Colon (tissue), 2 donors: ENCODE data around the gene INAVA.

Source experiments
- FAIRE-seq: peaks from 2 replicates; lab custom pipeline; 2012; peaks lifted over from hg19 to GRCh38; lab: Jason Lieb, UNC
- donor health status: control.
- donor health status: control.

The INAVA gene

DNA sequence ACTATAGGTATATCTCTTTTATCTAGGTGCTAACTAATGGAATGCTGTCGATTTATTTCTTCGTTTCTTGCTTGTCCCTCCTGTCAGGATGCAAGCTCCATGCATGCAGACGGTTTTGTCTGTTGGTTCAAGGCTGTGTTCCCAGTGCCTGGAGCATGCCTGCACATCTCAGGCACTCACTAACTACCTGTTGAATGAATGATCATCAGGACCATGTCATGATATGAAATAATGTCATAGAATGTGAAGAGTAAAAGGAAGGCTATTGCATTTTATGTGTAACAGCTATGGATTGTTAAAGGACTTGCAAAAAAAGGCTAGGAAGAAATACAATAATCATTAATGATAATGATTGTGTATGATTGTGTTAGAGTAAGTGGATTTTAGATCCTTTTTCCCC lies 17.7 kb upstream of the INAVA start:
- FAIRE-seq, result no peak

DNA sequence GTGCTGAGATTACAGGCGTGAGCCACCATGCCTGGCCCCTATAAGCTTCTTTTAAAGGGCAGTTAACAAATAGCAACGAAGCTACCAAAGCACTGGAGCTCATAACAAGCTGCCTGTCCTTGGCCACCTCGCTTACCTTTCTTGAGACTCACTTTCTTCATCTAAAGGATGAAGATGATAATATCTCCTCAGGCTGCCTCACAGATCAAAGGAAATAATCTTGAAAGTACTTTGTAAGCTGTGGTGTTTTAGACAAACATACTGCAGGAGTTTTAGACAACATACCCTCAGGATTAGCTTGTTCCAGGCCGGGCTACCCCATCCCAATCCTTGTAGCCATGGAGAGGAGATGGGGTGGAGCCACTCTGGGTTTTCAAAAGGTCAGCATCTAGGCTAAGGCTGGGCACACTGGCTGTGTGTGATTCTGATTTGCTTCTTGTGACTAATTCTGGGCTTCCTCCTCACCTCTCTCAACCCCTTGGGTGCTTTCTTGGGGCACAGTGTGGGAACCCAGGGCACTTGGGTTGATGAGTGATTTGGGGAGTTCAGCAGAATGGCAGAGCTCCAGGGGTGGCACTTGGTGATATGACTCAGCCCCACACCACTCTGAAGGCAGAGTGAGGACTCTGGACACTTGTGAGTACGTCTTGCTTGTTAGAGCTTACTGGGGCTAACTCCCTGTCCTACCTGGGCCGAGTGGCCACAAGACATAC lies 16.7 kb upstream of the INAVA start:
- no peak for FAIRE-seq

DNA sequence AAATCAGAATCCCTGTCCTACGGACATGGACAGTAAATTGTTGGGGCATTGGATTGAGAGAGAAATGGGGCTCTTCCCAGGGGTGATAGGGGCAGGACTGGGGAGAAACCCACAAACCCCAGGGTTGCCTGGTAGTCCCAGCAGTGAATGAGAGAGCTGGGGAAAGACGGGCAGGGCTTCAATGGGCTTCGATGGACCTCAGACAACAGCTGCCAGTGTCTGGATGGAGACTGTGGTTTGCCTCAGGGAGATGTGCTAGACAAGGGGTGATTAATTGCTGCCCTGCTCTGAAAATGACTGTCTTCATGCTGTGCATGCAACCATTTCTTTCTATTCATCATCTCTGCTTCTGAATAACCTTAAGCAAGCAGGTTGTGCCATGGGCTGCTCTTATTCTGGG lies 14.5 kb upstream of the INAVA start:
- no peak for FAIRE-seq

DNA sequence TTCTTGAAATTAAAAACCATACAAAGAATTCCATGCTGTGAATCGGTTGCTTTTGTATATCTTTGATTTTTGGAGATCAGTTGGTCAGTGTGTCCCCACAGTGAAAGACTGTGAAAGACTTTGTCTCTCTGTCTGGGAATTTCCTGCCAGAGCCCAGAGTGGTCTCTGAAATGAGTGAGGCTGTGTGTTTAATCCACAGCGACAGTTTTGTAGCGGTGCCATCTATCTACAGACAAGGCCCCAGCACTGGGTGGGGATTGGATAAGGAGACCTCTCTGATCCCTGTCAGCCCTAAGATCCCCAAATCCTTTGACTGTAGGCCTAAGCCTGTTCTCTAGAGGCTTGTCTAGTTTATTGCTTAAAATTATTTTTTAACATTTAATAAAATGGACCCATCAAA lies 11.6 kb upstream of the INAVA start:
- FAIRE-seq, result no peak

DNA sequence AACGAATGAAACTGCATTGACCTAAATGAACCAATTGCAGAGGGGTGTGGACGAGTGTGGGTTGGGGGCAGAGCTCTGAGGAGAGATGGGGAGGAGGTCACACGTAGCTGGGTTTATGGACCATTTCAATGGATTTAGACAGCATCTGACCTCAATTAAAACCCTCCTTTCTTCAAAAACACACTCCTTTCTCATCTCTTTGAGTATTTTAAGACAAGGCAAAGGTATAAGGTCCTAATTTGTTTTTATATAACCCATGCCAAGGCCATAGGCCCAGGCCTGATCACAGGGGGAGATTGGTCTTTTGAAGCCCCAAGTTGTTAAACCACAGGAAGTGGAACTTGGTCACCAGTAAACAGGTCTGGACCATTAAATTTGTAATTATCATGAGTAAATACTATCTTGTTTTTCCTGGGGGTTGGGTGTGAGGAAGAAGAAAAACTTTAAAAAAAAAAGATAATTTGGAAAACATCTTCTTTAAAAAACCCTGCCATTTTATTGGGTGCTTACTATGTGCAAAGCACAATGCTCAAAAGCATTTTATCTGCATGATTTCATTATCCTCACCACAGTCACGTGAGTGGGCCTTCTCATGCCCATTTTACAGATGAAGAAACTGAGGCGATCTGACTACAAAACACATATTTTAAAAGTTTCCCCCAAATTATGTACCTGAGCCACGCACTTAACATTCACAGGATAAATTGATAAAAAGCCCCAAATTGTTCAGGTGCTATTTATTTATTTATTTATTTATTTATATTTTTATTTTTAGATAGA lies 8.9 kb upstream of the INAVA start:
- FAIRE-seq, result no peak

DNA sequence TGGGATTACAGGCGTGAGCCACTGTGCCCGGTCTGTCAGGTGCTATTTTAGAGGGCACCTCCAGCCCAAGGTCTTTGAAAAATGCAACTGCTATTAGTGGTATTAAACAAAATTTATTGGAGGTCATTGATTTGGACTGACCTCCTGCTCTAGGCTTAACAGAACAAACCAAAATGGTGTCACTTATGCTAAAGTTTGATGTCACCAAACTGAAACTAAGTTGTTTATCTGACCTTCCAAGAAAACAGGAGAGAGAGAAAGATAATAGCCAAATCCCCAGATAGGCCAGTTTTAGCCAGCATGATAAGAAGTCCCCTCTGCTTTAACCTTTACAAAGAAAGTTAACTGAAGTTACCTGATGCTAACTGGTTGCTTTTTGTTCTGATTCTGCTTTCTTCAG lies 8.1 kb upstream of the INAVA start:
- no peak for FAIRE-seq

DNA sequence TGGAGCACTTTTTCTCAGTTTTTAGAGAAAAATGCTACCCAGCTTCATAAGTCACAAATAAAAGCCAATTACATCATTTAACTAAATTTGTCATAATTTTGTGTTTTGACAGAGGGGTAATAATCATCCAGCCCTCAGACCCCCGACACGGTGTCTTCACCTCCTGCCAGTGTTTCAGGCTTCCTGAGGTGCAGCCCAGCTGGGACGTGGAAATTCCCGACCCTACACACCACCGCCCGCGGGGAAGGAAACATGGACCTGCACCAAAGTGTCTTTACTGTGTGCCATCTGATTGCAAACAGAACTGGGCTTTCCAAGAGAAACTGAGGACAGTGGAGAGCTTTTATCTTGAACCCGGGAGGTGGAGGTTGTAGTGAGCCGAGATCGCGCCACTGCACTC lies 7.7 kb upstream of the INAVA start:
- FAIRE-seq, result no peak

DNA sequence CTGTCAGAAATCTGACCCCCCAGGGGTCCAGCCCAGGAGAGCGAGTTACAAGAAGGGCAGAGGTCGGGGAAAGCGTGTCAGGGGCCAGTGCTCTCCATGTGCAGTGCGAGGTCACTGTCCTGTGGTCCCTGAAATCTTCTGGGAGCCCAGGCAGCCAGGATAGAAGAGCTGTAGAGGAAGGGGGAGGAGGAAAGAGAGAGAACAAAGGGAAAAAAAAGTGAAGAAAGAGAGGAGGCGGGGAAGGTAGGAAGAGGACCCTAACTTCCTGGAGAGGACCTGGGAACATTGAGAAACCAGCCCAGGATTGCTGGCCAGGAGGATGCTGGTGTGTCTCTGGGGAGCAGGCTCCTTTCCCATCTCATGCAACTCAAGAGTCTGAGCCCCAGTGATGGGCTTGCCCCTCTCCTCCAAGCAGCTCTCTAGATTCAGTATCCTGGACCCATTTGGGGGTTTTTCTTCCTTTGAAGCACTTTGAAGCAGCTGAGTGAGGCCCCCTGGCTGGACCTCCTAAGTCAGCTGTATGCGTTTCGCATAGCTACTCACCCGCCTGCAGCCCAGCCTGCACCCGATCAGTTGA lies 6.8 kb upstream of the INAVA start:
- no peak for FAIRE-seq

DNA sequence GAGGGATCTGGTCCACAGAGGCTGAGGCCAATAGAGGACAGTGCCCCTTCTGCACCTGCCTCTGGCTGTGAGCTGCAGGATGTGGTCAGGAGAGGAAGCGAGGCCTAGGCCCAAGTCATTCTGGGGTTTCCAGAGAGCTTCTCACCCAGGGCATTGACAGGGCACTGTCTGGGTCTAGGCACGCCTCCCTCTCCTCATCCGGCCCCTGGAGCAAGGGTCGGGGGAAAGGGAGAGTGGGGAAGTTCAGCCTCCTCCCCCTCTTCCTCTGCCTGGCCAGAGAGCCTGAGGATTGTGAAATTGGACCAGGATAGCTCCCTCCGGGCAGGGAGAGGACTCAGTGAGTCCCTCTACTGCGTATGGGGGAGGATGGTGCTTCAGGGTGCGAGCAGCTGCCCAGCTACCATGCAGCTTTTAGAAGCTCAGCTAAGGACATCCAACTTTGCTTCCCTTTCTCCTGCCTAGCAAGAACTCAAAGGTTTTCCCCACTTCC lies 6.3 kb upstream of the INAVA start:
- no peak for FAIRE-seq

DNA sequence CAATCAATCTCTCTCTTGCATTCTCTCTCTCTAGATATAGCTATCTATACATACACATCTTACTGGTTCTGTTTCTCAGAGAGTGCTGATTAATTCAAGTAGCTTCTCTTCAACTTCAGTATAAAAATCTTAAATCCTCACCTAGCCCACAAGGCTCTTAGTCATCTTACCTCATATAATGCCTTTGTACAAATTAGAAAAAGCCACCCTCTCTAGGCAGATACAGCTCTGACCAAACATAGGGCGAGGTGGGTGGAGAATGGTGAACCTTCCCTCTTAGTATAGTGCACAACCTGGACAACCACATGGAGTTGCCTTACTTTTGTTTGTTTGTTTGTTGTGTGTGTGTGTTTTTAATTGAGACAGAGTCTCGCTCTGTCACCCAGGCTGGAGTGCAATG lies 5.1 kb upstream of the INAVA start:
- no peak for FAIRE-seq

DNA sequence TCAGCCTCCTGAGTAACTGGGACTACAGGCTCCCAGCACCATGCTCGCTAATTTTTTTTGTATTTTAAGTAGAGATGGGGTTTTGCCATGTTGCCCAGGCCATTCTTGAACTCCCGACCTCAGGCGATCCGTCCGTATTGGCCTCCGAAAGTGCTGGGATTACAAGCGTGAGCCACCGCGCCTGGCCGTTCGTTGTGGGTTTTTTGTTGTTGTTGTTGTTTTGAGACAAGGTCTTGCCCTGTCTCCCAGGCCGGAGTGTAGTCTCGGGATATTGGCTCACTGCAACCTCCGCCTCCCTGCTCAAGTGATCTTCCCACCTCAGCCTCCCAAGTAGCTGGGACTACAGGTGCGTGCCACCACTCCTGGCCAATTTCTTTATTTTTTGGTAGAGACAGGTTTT lies 4.7 kb upstream of the INAVA start:
- FAIRE-seq, result no peak

DNA sequence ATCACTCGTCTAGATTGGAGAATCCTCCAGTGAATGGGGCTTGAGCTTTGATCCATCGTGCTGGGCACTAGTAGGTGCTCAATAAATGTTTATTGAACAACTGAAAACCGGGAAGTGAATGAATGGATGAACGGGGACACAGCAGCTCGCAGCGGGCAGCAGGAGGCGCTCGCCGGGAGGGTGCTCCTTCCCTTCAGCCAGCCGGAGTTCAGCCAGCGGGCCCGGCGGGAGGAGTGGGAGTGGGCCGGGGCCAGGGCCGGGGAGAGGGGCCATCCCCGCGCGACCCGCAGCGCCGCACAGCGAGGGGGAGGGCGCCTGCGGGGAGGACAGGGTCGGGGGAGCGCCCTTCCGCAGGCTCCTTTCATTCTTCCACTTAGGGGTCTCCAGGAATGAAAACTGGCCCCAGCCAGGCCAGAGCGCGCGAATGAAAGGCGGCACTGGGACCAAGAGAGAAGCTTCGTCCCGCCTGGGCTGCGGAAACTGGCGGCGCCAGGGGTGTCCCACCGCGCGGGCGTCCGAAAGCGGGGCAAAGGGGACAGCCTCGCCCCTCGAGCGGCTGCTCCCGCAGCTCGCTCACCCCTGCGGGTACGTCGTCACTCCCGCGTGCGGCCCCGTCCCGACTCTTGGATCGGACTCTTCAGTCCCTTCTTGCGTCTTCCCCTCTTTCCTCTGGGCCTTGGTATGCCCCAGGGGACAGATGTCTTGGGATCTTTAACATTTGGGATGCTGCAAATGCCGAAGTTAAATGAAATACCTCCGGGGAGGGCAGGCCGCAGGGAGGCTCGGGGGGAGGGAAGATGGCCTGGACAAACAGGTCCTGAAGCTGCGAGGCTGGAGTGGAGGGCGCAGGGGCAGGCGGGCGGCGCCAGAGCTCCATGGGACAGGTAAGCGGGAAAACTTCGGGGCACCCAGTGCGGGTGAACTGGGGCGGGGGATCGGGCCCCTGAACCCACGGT lies 3.6 kb upstream of the INAVA start:
- FAIRE-seq, result no peak

DNA sequence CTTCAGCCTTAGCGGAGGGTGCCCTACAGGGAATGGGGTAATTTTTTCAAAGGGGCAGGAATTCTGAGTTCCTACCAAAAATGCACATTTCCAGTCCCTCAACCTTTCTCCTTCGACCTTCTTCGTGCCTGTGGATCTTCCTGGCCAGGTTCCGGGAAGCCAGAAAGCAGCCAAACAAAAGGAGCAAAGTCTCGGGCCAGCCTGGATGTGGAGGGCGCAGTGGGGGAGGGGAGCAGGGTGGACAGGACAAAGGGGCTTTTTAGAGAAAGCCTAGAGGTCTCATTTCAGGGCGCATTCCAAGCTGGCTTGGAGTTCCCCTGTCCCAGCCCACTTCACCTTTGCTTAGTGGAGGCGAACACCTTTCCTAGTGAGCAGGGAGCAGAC lies 2.9 kb upstream of the INAVA start:
- FAIRE-seq, result no peak

DNA sequence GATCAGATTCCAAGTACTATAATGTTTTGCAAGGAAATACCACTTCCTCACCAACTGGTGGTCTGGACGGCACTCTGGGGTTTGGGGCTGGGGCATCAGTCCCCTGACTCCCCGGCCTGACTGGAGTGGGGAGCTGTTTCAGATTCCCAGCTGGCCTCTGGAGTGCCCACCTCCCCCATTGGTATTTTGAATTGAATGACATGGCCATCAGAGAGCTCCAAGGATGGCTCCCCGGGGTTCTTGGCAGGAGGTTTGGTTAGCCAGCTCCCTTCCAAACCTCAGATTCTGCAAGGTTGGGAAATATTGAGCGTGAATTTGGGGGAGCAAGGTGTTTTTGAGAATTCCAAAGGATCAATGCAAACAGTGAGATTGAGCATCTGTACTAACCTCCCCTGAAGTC lies 2.2 kb upstream of the INAVA start:
- no peak for FAIRE-seq

DNA sequence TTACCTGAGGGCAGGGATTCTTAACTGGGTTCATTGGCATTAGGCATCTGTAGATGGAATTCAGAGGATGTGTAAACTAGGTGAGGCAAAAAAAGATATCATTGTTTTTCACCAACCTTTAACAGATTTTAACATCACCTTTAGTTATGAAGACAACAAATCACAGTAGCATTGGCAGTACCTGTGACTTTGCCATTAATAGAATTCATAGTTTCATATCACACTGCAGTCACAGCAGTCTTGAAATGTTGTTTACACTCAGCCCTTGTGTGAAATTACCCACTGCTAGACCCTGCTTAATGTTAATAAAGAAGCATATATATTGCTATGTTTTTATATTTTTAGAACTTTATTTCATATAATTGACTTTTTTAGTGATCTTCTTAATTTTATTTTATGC lies 1.7 kb upstream of the INAVA start:
- FAIRE-seq, result no peak

DNA sequence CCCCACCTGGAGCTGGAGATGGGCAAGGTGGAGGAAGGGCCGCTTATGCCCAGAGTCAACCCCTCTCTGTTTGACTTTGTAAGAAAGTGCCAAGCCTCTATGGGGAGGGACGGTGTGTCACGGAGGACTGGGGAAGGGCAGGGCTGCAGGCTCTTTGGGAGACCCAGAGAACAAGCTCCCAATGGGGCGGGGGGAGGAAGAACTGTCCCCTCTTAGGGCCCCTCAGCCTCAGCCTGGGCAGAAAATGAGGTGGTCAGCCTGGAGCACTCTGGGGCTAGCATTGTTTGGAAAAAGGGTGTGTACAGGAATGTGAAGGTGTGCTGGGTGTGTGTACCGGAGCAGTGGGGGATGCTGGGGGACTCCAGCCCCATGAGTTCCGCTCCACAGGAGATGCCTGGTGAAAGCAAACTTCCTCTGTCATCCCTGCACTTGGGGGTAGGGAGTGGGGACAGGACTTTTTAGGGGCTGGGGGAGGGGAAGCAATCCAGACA lies 1.2 kb upstream of the INAVA start:
- FAIRE-seq, result no peak

DNA sequence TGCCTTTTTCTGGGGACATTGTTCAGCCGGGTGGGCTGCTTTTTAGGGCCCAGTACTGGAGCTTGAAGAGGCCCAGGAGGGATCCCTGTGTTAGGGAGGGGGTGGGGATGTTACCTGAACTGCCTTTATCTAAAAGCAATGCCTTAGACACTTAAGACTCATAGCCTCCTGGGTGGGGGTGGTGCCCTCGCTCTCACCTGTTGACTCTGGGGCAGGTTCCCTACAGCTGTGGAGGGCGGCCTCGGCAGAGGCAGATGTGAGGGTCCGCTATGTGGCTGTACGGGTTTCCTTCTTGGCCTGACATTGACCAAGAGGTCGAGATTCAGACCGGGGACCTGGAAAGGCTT lies 716 bp downstream of the INAVA start:
- FAIRE-seq, result no peak

DNA sequence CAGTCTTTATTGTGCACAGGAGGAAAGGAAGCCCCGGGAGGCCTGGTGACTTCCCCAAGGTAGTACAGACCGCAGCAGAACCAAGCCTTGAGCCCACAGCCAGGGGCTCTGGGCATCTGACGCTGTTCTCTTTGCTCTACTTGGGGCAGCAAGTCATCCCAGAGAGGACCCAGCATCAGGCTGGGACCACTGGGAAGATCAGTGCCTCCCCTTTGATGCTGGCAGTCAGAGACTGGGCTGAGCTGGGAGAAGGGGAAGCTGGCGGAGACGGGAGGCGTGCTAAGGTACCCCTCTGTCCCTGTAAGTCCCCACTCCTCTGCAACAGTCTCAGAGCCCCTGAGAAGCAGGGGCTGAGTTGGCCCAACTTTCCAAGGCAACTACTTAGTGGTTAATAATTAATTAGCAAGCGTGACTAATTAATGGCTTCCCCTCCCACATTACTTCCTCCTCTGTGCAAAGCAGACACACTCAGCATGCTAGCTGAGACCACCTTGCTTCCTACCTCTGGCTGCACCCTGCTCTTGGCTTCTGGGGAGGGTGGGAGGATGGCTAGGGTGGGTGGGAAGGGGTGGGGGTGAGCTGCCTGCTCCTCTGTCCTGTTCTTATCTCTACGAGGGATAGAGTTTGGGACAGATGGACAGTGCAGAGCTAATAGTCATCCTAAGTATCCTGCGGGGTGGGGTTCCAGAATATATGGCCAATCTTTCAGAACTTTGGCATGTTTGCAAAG lies 1.3 kb downstream of the INAVA start:
- no peak for FAIRE-seq

DNA sequence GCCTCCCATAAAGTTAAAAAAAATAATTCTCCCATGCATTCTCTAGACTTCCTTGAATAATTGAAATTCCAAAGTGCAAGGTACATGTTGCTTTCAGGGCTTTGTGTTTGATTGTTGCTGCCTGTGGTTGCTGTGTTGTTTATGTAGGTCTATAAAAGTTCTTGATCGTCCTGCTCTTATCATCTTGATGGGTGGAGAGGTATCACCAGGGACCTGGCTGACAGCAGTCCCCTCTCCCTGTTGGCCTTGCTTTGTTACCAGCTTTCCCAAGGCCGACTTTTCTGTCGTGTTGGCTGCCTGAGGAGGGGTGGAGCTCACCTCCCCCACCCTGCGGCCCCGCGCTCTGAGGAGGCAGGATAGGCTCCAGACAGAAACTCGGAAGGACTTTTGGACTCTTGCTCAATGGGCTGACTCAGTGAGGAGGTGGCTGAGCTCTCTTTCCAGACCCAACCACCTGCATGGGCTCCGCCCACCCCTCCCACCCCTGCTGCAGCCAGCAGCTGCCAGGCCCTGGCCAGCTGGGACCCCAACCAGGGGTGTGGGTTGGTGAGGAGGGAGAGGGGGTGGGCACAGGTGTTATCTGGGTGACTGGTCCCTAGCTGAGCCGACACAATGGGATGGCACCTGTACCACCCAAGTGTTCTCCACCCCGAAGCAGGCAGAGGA lies 2.0 kb downstream of the INAVA start:
- peak; percentile 66 for FAIRE-seq

DNA sequence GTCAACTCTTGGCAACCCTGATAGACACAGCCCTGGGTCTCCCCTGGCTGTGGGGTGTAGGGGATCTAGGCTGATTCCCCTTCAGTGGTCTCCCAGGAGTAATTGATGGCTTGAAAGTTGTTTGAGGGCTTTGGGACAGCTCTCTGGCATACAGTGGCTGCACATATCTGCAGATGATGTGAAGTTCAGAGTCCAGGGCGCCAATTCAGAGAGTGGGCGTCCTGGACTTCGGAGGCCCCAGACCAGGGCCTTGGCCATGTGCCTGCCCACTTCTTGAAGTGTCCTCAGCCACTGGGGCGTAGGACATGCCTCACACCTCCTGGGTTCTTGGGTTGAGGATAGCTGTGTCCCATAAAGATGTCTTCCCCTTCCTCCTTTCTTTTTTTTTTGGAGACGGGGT lies 2.6 kb downstream of the INAVA start:
- no peak for FAIRE-seq

DNA sequence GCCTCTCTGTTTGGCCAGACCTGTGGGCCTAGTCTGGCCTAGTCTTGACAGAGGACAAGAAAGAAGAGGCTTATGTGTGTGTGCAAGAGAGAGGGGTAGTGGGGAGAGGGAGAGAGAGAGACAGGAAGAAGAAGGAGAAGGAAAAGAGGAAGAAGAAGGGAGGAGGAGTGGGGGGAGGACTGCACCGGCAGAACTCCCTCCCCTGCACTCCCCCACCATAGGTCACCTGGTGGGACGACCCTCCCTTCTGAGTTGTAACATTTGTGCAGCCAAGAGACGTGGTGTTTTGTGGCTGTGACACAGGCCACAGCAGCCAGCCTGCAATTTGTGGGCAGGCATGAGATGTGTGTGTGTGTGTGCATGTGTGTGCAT lies 4.3 kb downstream of the INAVA start:
- FAIRE-seq, result no peak
